HepG2 (cell line): Measurements from ENCODE around the gene ZNF831. TPM values are rescaled to one million over a fixed set of nuclear protein-coding genes. Genes with fewer than 3 reads are reported as not detected.

Experiments used
- ATAC-seq: fragments of 200-7000 bp; cut with Tn5 transposase; 3 replicates; pipeline ENCODE4 v1.9.1; 2020; ENCODE audit warnings: mild to moderate bottlenecking, moderate library complexity
- BruUV-seq: library from RNA; stranded (reverse); fragments of 400-500 nt; replicated peaks from 2 replicates; lab custom pipeline; 2021; lab: Mats Ljungman, UMichigan
- CTCF ChIA-PET: fragments of 300-600 bp; formaldehyde crosslinking; extraction: SDS; loops from one replicate; lab custom pipeline; 2021; ENCODE audit warnings: low total read pairs, inconsistent platforms, low intra/inter-chr PET ratio; lab: Yijun Ruan, JAX
- POLR2A ChIA-PET: fragments of 350-600 bp; sonication (Branson Sonifier 250); formaldehyde crosslinking; loops from one replicate; lab custom pipeline; 2020; ENCODE audit warnings: antibody characterized with exemption, inconsistent platforms; lab: Yijun Ruan, JAX
- DNase-seq: peaks from one replicate; pipeline ENCODE4 v3.0.0-alpha.2; 2015; ENCODE audit warnings: low spot score
- FAIRE-seq: peaks from 3 replicates; lab custom pipeline; 2011; peaks lifted over from hg19 to GRCh38; lab: Jason Lieb, UNC
- H2AFZ ChIP-seq: one replicate; pipeline ENCODE4 v1.6.1; 2011; ENCODE audit warnings: low read length, inconsistent platforms
- H3K27ac ChIP-seq: fragments of 300-600 bp; 3 replicates; pipeline ENCODE4 v1.8.0; 2011; ENCODE audit warnings: mixed run types, mild to moderate bottlenecking, mixed read lengths, low read length, inconsistent platforms; ENCODE audit not compliant: insufficient read depth; ENCODE audit errors: extremely low read length
- H3K27me3 ChIP-seq, 2 experiments: fragments of 200-600 bp in 1 of 2; 2 replicates in 1 of 2; 3 replicates in 1 of 2; pipeline versions ENCODE4 v1.6.0 to v1.8.0; 2011; ENCODE audit warnings: low read length in 2 of 2, mild to moderate bottlenecking in 2 of 2, moderate library complexity in 2 of 2, inconsistent platforms in 1 of 2; ENCODE audit not compliant: insufficient read depth in 2 of 2, control insufficient read depth in 1 of 2
- H3K36me3 ChIP-seq, 2 experiments: fragments of 200-600 bp in 1 of 2; replicated peaks in 1 of 2; 2 replicates in 1 of 2; 3 replicates in 1 of 2; pipeline versions ENCODE4 v1.5.1 to v1.8.0; 2011; ENCODE audit warnings: low read length in 2 of 2, inconsistent platforms in 1 of 2; ENCODE audit not compliant: insufficient read depth in 2 of 2, control insufficient read depth in 1 of 2
- H3K4me1 ChIP-seq: 2 replicates; pipeline ENCODE4 v1.5.1; 2012; ENCODE audit warnings: low read length, inconsistent platforms; ENCODE audit not compliant: insufficient read depth
- H3K4me2 ChIP-seq: 2 replicates; pipeline ENCODE4 v1.6.0; 2011; ENCODE audit warnings: low read depth, low read length, inconsistent platforms
- H3K4me3 ChIP-seq, 3 experiments: fragments of 200-600 bp in 1 of 3; sonication (generic), shearing (Covaris generic) in 1 of 3; replicated peaks in 1 of 3; 2 replicates each; pipeline ENCODE4 v1.5.1; 2011 to 2016; ENCODE audit warnings: low read length in 3 of 3, inconsistent platforms in 2 of 3, low read depth in 2 of 3, mild to moderate bottlenecking in 2 of 3, control low read depth in 1 of 3, mixed read lengths in 1 of 3; ENCODE audit not compliant: insufficient read depth in 1 of 3
- H3K79me2 ChIP-seq: one replicate; pipeline ENCODE4 v1.6.1; 2011; ENCODE audit warnings: low read length, inconsistent platforms; ENCODE audit not compliant: insufficient read depth
- H3K9ac ChIP-seq: 2 replicates; pipeline ENCODE4 v1.6.0; 2011; ENCODE audit warnings: mild to moderate bottlenecking, low read depth, low read length, inconsistent platforms; ENCODE audit not compliant: insufficient read depth
- H3K9me3 ChIP-seq: 2 replicates; pipeline ENCODE4 v1.5.1; 2012; ENCODE audit warnings: mild to moderate bottlenecking, low read length
- H4K20me1 ChIP-seq: 2 replicates; pipeline ENCODE4 v1.6.0; 2011; ENCODE audit warnings: inconsistent platforms, mild to moderate bottlenecking, low read length, moderate library complexity; ENCODE audit not compliant: insufficient read depth
- EZH2 ChIP-seq: conservative IDR thresholded peaks from 2 replicates; pipeline ENCODE4 v1.6.1; 2012; ENCODE audit warnings: mild to moderate bottlenecking, low read depth, low read length, moderate library complexity
- LCORL ChIP-seq, 2 experiments: fragments of 450-650 bp in 1 of 2; sonication (generic) in 1 of 2; formaldehyde crosslinking in 1 of 2; IDR thresholded peaks; 2 replicates each; pipeline versions ENCODE4 v1.5.0 to v1.6.1; 2017 to 2020; ENCODE audit warnings: antibody characterized with exemption in 1 of 2, missing genetic modification reagents in 1 of 2
- MBNL3 ChIP-seq: fragments of 250-450 bp; sonication (Bioruptor Pico); conservative IDR thresholded peaks from 2 replicates; pipeline ENCODE4 v1.8.0; 2022; ENCODE audit warnings: mild to moderate bottlenecking, inconsistent platforms
- ZNF30 ChIP-seq: sonication (generic); formaldehyde crosslinking; IDR thresholded peaks from 2 replicates; pipeline ENCODE4 v1.5.0; 2020; ENCODE audit warnings: mild to moderate bottlenecking, missing genetic modification reagents
- ZNF441 ChIP-seq: sonication (generic); formaldehyde crosslinking; IDR thresholded peaks from 2 replicates; pipeline ENCODE4 v1.7.0; 2021; ENCODE audit warnings: missing genetic modification reagents, borderline replicate concordance
- ZSCAN12 ChIP-seq: sonication (generic); formaldehyde crosslinking; IDR thresholded peaks from 2 replicates; pipeline ENCODE4 v1.9.0; 2021; ENCODE audit warnings: mild to moderate bottlenecking, missing genetic modification reagents
- WGBS: methylation state at CpG from one replicate; pipeline ENCODE4 v1.1.6; 2017; ENCODE audit warnings: low lambda C conversion rate; 5-methylcytosine and 5-hydroxymethylcytosine counted together
- in situ Hi-C: cut with HindIII; loops from 2 replicates; pipeline ENCODE4 v1.10.0; 2017; ENCODE audit warnings: low pct_unique_long_range_greater_than_20kb; ENCODE audit not compliant: extremely low pct_ligation_motif_present
- intact Hi-C: fragments of 100-400 bp; cut with micrococcal nuclease; formaldehyde crosslinking; loops from one replicate; pipeline ENCODE4 v1.10.0; 2022; ENCODE audit not compliant: unreplicated experiment
- polyA plus RNA-seq, 8 experiments: library from polyadenylated mRNA; depleted of rRNA in 3 of 8; stranded (reverse) in 7 of 8; unstranded in 1 of 8; fragments of >200 nt; fragmentation: Illumina TruSeq in 4 of 8; extraction: Trizol in 4 of 8; gene quantifications; 2 replicates each; pipeline versions ENCODE4 v1.2.1 to v1.2.3, GENCODE V29; 2011 to 2016; ENCODE audit warnings: low read depth in 4 of 8, missing spikeins in 1 of 8, mixed read lengths in 1 of 8; ENCODE audit not compliant: insufficient read depth in 1 of 8
- total RNA-seq, 5 experiments: library from RNA; depleted of rRNA; stranded (reverse); fragments of >200 nt; fragmentation: Illumina TruSeq; extraction: Trizol; gene quantifications; 2 replicates each; pipeline ENCODE4 v1.2.3, GENCODE V29; 2016; ENCODE audit warnings: low read depth in 1 of 5
- TF ChIP-seq, protein P1 (sequence below): sonication (generic); formaldehyde crosslinking; IDR thresholded peaks from 2 replicates; pipeline ENCODE4 v1.5.0; 2020; ENCODE audit warnings: mild to moderate bottlenecking, missing genetic modification reagents, moderate library complexity
- TF ChIP-seq, protein P2 (sequence below): sonication (generic); formaldehyde crosslinking; IDR thresholded peaks from 2 replicates; pipeline ENCODE4 v1.5.0; 2020; ENCODE audit warnings: mild to moderate bottlenecking, missing genetic modification reagents
- TF ChIP-seq, protein P3 (sequence below): sonication (generic); formaldehyde crosslinking; IDR thresholded peaks from 2 replicates; pipeline ENCODE4 v1.5.0; 2020; ENCODE audit warnings: missing genetic modification reagents, mild to moderate bottlenecking, borderline replicate concordance
- TF ChIP-seq, protein P4 (sequence below): sonication (generic); formaldehyde crosslinking; IDR thresholded peaks from 2 replicates; pipeline ENCODE4 v1.4.0; 2020; ENCODE audit warnings: mild to moderate bottlenecking, missing genetic modification reagents
- TF ChIP-seq, protein P5 (sequence below): sonication (generic); formaldehyde crosslinking; IDR thresholded peaks from 2 replicates; pipeline ENCODE4 v1.4.0; 2020; ENCODE audit warnings: low read depth, mild to moderate bottlenecking, missing genetic modification reagents
- TF ChIP-seq, protein P6 (sequence below): sonication (generic); formaldehyde crosslinking; IDR thresholded peaks from 2 replicates; pipeline ENCODE4 v1.5.1; 2020; ENCODE audit warnings: missing genetic modification reagents, mild to moderate bottlenecking, borderline replicate concordance

The ZNF831 gene
- total and polyA plus RNA-seq, 2 of the 13 experiments (the other 11 are each of a cell fraction or from before 2014, with no cell fraction given), result not detected

DNA sequence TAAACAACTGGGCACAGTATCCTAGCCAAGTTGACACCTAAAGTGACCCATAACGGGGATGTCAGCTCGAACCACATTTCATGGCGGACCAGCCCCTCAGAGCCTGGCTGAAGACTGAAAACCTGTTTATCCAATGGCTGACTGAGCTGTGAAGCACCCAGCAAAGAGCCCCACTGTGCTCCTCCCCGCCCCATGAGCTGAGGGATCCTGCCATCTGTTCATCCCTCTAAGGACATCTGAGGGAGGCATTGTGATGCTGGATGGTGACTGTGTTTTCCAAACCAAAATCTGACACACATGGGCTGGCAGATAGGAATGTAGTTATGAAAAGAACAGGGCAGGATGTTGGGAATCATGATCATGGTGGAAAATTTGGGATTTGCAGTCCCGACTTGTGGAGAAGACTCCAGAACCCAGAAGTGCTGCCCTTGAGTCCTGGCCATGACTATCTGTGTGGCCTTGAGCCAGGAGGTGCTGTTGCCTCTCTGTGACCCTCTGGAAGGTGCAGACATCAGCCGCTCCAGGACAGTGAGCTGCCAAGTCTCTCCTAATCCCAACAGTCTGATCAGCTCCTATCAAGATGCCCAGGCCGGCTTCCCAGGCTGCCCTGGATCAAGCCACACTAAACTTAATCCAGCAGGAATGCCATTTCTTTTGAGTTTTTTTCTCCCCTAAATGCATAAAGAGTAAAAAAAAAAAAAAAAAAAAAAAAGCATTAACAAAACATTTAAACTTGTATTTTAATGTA lies 142.5 kb downstream of the ZNF831 start (continued):
- TF ChIP-seq, protein P1, sequence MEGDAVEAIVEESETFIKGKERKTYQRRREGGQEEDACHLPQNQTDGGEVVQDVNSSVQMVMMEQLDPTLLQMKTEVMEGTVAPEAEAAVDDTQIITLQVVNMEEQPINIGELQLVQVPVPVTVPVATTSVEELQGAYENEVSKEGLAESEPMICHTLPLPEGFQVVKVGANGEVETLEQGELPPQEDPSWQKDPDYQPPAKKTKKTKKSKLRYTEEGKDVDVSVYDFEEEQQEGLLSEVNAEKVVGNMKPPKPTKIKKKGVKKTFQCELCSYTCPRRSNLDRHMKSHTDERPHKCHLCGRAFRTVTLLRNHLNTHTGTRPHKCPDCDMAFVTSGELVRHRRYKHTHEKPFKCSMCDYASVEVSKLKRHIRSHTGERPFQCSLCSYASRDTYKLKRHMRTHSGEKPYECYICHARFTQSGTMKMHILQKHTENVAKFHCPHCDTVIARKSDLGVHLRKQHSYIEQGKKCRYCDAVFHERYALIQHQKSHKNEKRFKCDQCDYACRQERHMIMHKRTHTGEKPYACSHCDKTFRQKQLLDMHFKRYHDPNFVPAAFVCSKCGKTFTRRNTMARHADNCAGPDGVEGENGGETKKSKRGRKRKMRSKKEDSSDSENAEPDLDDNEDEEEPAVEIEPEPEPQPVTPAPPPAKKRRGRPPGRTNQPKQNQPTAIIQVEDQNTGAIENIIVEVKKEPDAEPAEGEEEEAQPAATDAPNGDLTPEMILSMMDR (CRISPR knock-in tag), result no peak
- TF ChIP-seq ZSCAN12, result no peak
- TF ChIP-seq, protein P2, sequence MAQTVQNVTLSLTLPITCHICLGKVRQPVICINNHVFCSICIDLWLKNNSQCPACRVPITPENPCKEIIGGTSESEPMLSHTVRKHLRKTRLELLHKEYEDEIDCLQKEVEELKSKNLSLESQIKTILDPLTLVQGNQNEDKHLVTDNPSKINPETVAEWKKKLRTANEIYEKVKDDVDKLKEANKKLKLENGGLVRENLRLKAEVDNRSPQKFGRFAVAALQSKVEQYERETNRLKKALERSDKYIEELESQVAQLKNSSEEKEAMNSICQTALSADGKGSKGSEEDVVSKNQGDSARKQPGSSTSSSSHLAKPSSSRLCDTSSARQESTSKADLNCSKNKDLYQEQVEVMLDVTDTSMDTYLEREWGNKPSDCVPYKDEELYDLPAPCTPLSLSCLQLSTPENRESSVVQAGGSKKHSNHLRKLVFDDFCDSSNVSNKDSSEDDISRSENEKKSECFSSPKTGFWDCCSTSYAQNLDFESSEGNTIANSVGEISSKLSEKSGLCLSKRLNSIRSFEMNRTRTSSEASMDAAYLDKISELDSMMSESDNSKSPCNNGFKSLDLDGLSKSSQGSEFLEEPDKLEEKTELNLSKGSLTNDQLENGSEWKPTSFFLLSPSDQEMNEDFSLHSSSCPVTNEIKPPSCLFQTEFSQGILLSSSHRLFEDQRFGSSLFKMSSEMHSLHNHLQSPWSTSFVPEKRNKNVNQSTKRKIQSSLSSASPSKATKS (CRISPR knock-in tag), result no peak
- TF ChIP-seq EZH2, result no peak

DNA sequence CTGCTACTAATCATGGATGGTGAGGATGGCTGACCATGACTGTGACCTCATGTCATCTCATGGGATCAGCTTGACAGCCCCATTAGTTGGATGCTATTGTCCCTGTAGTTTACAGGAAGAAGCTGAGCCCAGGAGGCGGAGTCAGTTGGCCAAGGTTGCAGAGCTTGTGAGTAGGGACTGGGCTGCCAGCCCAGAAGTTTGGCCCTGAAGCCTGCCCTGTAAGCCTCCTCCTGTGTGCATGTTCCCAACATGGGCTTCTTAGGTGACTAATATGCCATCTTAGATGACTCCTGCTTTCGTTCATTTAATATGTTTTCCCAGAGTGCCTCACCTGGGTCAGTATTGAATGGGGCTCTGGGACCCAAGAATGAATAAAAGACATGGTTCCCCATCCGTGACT lies 143.6 kb downstream of the ZNF831 start:
- 30% methylated on average over 3 of the region's 3 CpGs for WGBS
- no peak overlapping the region for H3K9ac ChIP-seq
- FAIRE-seq, result no peak
- in situ Hi-C loops, result no loop called here
- H3K4me1 ChIP-seq, result no peaks in the 10 kb centered on the region
- H3K4me2 ChIP-seq, result no peak overlapping the region
- H2AFZ ChIP-seq, result no peak overlapping the region
- peaks cover 2 to 29% of the 10 kb centered on the region in 2 experiments; a peak in 4 of 5 replicates for H3K27me3 ChIP-seq
- H4K20me1 ChIP-seq, result no peaks in the 10 kb centered on the region
- POLR2A ChIA-PET, result no interaction called here
- CTCF ChIA-PET, result no interaction called here
- ATAC-seq, result no peak
- DNase-seq, result no peak
- H3K36me3 ChIP-seq, result no peaks in the 10 kb centered on the region
- H3K4me3 ChIP-seq, result no peak overlapping the region
- H3K27ac ChIP-seq, result no peak overlapping the region
- intact Hi-C loops, result no loop called here
- no peaks in the 10 kb centered on the region for H3K9me3 ChIP-seq
- no TSS peak for BruUV-seq
- H3K79me2 ChIP-seq, result no peaks in the 10 kb centered on the region
- TF ChIP-seq ZNF30 (CRISPR knock-in tag), result no peak
- TF ChIP-seq, protein P3, sequence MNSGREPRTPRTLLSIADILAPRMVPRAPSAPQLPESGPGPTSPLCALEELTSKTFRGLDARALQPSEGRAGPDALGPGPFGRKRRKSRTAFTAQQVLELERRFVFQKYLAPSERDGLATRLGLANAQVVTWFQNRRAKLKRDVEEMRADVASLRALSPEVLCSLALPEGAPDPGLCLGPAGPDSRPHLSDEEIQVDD (CRISPR knock-in tag), result no peak
- no peak for TF ChIP-seq ZNF441
- TF ChIP-seq, protein P4, sequence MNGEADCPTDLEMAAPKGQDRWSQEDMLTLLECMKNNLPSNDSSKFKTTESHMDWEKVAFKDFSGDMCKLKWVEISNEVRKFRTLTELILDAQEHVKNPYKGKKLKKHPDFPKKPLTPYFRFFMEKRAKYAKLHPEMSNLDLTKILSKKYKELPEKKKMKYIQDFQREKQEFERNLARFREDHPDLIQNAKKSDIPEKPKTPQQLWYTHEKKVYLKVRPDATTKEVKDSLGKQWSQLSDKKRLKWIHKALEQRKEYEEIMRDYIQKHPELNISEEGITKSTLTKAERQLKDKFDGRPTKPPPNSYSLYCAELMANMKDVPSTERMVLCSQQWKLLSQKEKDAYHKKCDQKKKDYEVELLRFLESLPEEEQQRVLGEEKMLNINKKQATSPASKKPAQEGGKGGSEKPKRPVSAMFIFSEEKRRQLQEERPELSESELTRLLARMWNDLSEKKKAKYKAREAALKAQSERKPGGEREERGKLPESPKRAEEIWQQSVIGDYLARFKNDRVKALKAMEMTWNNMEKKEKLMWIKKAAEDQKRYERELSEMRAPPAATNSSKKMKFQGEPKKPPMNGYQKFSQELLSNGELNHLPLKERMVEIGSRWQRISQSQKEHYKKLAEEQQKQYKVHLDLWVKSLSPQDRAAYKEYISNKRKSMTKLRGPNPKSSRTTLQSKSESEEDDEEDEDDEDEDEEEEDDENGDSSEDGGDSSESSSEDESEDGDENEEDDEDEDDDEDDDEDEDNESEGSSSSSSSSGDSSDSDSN, result no peak
- no peak for TF ChIP-seq MBNL3 (CRISPR knock-in tag)
- TF ChIP-seq LCORL (IDR thresholded peaks at IDR 0.05), result no peak
- TF ChIP-seq LCORL (CRISPR knock-in tag; IDR thresholded peaks at IDR 0.05), result no peak
- TF ChIP-seq, protein P5, sequence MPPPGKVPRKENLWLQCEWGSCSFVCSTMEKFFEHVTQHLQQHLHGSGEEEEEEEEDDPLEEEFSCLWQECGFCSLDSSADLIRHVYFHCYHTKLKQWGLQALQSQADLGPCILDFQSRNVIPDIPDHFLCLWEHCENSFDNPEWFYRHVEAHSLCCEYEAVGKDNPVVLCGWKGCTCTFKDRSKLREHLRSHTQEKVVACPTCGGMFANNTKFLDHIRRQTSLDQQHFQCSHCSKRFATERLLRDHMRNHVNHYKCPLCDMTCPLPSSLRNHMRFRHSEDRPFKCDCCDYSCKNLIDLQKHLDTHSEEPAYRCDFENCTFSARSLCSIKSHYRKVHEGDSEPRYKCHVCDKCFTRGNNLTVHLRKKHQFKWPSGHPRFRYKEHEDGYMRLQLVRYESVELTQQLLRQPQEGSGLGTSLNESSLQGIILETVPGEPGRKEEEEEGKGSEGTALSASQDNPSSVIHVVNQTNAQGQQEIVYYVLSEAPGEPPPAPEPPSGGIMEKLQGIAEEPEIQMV (CRISPR knock-in tag), result no peak
- TF ChIP-seq, protein P6, sequence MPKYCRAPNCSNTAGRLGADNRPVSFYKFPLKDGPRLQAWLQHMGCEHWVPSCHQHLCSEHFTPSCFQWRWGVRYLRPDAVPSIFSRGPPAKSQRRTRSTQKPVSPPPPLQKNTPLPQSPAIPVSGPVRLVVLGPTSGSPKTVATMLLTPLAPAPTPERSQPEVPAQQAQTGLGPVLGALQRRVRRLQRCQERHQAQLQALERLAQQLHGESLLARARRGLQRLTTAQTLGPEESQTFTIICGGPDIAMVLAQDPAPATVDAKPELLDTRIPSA (CRISPR knock-in tag), result no peak
